Measurements from ENCODE around the gene KLHL35.
"Not testable (repeated sequence)": the region's sequence is repeated elsewhere in the genome, so short reads cannot be mapped to it uniquely, and the experiment has no call there.

Gene KLHL35

DNA sequence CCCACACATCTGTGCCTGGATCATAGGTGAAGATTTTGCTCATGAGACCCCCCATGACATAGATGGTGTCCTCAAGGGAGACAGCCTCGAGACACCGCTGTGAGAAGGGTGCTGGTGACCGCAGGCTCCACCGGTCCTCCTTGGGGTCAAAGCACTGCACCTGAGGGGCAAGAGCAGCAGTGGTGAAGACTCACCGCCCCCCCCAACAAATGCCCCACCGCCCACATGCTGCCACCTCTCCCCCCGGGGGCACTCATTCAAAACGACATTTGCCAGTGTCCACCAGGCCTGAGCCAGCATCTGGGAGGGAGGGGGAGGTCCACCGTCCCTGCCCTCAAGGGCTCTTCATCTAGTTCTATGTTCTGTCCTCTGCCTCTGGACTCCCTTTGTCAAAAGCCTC is 9.3 kb downstream of the KLHL35 start:
- no peak for DNase-seq (ENCODE audit: low spot score)

DNA sequence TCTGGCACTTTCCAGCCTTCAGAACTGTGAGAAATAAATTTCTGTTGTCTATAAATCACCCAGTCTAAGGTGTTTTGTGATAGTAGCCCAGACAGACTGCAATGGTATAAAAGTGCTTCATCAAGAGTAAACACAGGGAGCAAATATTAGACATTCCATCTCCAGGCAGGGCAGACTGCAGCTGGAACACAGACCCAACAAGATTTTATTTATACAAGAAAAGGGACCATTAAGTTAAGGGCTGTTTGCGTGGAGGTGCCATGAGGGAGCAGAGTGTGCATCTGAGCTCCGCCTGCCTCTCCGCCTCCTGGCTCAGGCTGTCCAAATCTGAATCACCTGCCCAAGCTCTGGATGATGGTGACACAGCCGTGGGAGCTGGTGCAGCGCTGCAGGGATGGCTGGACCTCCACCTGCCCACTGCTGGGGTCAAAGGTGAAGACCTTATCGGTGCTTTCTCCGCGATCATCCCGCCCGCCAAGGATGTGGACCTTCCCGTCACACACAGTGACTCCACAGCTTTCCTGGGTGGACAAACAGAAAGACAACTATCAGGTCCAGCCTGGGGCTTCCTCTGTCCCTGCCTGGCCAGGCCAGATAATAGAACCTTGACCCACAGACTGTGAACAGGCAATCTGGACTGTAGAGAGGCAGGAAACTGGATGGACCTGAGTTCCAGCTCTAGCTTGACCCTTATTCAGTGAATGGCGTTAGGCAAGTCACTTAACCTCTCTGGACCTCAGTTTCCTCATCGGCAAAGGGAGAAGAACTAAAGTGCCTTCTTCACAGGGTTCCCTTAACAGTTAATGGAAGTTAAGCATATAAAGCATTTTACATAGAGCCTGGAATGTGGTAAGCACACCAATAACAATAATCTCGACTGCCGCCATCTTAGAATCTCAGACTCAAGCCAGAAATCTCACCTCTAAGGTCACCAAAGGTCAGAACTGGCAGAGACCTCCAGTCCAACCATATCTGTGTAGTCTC is 10.5 kb downstream of the KLHL35 start:
- no peak for DNase-seq (ENCODE audit: low spot score)

GRCh38 chr11:75421902-75422247 is 11.1 kb downstream of the KLHL35 start:
- DNase-seq (ENCODE audit: low spot score) = no peak

DNA sequence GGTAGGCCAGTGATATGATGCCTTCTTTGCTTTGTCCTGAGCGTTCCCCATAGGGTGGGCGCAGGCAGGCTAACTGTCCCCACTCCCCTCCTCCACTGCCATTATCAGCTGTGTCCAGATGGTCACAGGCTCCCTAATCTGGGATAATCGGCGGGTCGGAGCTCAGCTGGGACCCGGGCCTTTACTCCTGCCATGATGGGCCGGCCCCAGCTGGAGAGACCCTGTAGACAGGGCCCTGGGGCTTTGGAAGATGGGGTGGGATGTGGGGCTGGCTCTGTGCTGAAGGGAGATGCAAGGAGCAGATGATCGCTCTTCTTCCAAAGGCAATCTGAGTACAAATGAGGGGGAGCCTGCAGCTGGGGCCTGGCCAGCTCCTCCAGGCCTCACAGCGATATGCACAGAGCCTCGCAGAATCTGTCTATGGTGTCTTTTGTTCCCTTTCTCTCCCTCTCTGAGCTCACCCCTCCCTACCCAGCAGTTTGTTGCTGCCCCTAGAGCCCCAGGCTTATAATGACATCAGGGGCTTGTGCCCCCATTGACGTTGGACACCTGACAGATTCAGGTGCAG is 11.9 kb downstream of the KLHL35 start:
- no peak for DNase-seq (ENCODE audit: low spot score)

GRCh38 chr11:75420224-75421034 is 12.6 kb downstream of the KLHL35 start:
- DNase-seq (ENCODE audit: low spot score) = no peak

- no peak for DNase-seq (ENCODE audit: low spot score)
Observed at GRCh38 chr11:75413864-75414263, 19.1 kb downstream of the KLHL35 start.

GRCh38 chr11:75413146-75413545 is 19.9 kb downstream of the KLHL35 start:
- not testable (repeated sequence) for DNase-seq (ENCODE audit: low spot score)

DNA sequence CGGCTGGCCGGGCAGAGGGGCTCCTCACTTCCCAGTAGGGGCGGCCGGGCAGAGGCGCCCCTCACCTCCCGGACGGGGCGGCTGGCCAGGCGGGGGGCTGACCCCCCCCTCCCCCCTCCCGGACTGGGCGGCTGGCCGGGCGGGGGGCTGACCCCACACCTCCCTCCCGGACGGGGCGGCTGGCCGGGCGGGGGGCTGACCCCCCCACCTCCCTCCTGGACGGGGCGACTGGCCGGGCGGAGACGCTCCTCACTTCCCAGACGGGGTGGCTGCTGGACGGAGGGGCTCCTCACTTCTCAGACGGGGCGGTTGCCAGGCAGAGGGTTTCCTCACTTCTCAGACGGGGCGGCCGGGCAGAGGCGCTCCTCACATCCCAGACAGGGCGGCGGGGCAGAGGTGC is 23.0 kb downstream of the KLHL35 start:
- not testable (repeated sequence) for DNase-seq (ENCODE audit: low spot score)

DNA sequence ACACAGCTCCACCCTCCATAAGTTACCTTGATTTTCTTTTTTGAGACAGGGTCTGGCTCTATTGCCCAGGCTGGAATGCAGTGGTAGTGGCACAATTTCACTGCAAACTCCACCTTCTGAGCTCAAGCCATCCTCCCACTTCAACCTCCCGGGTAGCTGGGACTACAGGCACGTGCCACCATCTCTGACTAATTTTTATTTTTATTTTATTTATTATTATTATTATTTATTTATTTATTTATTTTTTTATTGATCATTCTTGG is 24.1 kb downstream of the KLHL35 start:
- DNase-seq (ENCODE audit: low spot score) = no peak

- peak; percentile 82 for DNase-seq (ENCODE audit: low spot score)
Observed at GRCh38 chr11:75406338-75406777, 26.6 kb downstream of the KLHL35 start.

DNA sequence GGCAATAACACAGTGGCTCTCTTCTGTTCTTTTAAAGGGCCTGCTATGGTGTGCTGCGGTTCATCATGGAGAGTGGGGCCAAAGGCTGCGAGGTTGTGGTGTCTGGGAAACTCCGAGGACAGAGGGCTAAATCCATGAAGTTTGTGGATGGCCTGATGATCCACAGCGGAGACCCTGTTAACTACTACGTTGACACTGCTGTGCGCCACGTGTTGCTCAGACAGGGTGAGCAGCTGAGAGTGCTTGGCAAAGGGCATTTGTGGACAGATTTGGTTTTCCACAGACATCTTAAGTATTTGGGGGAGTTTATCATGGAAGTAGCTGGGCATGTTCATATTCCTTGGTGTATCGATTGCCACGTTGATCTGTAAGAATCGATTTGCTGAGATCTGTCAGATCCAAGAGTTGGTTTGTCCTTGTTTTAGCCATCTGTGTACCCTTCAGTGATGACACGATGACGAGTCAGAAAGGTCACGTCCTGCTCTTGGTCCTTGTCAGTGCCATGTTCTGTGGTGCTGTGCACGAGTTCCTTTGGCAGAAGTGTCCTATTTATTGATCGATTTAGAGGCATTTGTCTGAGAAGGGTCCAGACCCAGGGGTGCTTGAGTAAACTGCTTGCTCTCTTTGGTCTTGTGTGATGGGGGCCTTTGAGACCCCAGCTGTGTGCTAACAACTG is 28.9 kb downstream of the KLHL35 start:
- peak; percentile 61 for DNase-seq (ENCODE audit: low spot score)

GRCh38 chr11:75403037-75403436 is 30.0 kb downstream of the KLHL35 start:
- no peak for DNase-seq (ENCODE audit: low spot score)

GRCh38 chr11:75402002-75402773 is 30.8 kb downstream of the KLHL35 start:
- no peak for DNase-seq (ENCODE audit: low spot score)

DNA sequence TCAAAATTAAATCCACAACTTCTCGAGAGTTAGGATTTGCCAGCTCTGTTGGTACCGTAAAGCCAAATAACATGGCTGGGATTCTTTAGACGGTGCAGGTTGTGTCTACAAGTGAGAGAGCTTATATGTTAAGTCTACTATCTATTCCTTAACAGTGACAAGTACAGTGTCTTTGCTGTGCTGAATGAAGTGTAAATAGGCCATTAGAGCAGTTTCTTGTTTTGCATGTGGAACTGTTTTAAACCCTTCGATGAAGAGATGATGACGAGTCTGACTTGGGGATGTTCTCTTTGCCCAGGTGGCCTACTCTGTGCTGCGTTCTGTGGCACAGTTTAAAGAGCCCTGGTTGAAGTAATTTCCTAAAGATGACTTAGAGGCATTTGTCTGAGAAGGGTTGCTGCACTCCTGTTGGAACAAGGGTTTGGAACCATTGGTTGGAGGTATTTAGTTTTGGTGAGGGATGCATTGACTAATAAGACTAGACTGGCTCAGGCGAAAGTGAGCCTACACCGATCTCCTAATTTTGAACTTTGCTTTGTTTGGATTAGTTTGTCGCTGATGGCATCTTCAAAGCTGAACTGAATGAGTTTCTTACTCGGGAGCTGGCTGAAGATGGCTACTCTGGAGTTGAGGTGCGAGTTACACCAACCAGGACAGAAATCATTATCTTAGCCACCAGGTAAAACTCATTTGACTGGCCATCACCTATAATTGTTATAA is 32.7 kb downstream of the KLHL35 start:
- DNase-seq (ENCODE audit: low spot score) = peak; percentile 80

GRCh38 chr11:75399344-75400145 is 33.5 kb downstream of the KLHL35 start, which contains the start of gene RPS3:
Gene RPS3, plus strand, starts transcription at chr11:75399518. Its CDS starts 30 bp downstream, at chr11:75399548.
- peak; percentile 95 for DNase-seq (ENCODE audit: low spot score)

DNA sequence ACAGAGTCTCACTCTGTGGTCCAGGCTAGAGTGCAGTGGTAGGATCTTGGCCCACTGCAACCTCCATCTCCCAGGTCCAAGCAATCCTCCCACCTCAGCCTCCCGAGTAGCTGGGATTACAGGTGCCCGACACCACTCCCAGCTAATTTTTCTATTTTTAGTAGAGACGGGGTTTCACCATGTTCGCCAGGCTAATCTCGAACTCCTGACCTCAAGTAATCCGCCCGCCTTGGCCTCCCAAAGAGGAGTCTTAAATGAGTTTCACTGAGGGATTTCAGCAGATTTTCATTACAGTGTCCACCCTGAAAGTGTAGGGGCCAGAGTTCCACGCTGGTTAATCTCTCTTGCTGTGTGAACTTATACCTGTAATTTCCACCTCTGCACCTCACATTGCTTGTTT is 34.1 kb downstream of the KLHL35 start:
- no peak for DNase-seq (ENCODE audit: low spot score)

GRCh38 chr11:75394085-75394840 is 38.7 kb downstream of the KLHL35 start:
- no peak for DNase-seq (ENCODE audit: low spot score)

GRCh38 chr11:75389925-75390324 is 43.1 kb downstream of the KLHL35 start:
- no peak for DNase-seq (ENCODE audit: low spot score)

DNA sequence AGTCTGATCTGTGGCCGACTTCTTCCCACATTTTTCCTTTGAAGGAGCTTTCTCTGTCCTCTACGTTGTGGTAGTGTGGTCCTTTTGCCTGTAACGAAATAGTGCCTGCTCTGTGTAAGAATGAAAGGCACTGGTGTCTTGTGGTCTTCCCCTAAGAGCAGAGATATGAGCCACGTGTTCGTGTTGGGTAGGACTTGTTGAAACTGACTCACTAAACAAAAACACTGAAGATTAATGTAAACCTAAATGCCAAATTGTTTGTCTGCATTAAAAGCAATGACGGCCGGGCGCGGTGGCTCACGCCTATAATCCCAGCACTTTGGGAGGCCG is 43.8 kb downstream of the KLHL35 start:
- no peak for DNase-seq (ENCODE audit: low spot score)
